Measurements from ENCODE around the gene HUS1.

DNA sequence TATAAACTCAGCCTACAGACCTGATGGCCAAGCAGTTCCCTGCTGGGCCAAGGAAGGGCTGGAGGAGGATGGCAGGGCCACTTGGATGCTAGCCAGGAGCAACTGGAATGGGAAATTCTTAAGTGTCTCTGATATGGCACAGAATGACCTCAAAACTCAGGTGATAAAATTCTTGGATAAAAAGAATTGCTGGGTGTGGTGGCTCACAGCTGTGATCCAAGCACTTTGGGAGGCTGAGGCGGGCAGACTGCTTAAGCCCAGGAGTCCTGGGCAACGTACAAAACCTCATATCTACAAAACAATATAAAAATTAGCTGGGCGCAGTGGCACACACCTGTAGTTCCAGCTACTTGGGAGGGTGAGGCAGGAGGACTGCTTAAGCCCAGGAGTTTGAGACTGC, 17.2 kb downstream of the HUS1 start:
- TF ChIP-seq POLR2A (IDR thresholded peaks at IDR 0.05) (no peak), EP300 (IDR thresholded peaks at IDR 0.05) (no peak)
- TF ChIP-seq, protein P1, sequence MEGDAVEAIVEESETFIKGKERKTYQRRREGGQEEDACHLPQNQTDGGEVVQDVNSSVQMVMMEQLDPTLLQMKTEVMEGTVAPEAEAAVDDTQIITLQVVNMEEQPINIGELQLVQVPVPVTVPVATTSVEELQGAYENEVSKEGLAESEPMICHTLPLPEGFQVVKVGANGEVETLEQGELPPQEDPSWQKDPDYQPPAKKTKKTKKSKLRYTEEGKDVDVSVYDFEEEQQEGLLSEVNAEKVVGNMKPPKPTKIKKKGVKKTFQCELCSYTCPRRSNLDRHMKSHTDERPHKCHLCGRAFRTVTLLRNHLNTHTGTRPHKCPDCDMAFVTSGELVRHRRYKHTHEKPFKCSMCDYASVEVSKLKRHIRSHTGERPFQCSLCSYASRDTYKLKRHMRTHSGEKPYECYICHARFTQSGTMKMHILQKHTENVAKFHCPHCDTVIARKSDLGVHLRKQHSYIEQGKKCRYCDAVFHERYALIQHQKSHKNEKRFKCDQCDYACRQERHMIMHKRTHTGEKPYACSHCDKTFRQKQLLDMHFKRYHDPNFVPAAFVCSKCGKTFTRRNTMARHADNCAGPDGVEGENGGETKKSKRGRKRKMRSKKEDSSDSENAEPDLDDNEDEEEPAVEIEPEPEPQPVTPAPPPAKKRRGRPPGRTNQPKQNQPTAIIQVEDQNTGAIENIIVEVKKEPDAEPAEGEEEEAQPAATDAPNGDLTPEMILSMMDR (IDR thresholded peaks at IDR 0.05): no peak

Measured in tibial nerve (tissue), 4 donors.